ENCODE results near the gene RGS19.
"Not testable (repeated sequence)": the region's sequence is repeated elsewhere in the genome, so short reads cannot be mapped to it uniquely, and the experiment has no call there.

The RGS19 gene, protein sequence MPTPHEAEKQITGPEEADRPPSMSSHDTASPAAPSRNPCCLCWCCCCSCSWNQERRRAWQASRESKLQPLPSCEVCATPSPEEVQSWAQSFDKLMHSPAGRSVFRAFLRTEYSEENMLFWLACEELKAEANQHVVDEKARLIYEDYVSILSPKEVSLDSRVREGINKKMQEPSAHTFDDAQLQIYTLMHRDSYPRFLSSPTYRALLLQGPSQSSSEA

DNA sequence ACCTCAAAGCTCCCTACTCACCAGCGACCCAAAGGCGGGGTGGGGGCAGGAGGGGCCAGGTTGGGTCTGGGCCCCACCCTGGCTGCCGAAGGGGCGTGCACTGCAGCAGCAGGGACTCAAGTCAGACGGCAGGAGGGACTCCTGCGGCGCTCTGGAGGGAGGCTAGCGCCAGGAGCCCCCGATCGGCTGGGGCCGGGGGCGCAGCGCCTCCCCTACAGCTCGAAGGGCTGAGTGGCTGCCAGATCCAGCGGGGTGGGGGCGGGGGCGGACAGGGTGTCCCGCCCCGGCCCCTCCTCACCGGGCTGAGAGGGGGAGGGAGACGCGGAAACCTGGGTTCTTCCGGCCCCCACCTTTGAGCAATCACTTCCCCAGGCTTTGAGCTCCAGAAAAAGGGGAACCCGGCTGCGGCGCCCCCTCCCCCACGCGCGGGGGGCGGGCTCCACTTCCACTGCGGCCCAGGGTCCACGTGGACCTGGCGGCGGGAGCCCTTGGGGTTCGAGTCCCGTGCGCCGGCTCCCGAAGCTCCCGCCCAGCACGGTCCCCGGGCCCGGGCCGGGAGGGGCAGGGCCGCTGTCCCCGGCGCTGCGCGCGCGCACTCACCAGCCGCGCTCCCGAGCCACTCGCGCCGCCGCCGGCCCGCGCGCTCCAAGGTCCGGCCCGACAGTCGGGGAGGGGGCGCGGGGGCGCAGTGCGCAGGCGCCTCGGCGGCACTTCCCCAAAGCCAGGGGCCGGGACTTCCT lies at the start of gene RGS19:
RGS19 (minus strand) TSS at position 246 of the 740 bp plus-strand sequence. CDS start 2,632 bp downstream, outside the sequence.
- peak; percentile 45 for DNase-seq (ENCODE audit: low spot score)

GRCh38 chr20:64123517-64123916 lies 44.2 kb upstream of the RGS19 start:
- not testable (repeated sequence) for DNase-seq (ENCODE audit: low spot score)

DNA sequence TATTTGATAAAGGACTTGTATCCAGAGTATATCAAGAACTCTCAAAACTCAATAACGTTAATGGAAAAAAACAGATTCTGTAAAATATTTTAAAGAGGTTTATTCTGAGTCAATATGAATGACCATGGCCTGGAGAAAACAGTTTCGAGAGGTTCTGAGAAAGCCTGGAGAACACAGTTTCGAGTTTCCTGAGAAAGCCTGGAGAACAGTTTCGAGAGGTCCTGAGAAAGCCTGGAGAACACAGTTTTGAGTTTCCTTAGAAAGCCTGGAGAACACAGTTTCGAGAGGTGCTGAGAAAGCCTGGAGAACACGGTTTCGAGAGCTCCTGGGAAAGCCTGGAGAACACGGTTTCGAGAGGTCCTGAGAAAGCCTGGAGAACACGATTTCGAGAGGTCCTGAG lies 43.6 kb upstream of the RGS19 start:
- DNase-seq (ENCODE audit: low spot score), result not testable (repeated sequence)

DNA sequence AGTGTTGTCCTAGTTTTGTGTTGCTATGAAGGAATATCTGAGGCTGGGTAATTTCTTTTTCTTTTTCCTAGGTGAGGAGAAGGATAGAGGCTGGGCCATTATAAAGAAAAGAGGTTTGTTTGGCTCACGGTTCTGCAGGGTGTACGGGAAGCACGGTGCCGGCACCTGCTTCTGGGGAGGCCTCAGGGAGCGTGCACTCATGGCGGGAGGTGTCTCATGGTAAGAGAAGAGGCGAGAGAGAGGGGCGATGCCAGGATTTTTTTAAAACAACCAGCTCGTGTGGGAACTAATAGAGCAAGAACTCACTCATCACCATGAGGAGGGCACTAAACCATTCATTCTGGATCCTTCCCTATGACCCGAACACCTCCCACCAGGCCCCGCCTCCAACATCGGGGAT lies 42.3 kb upstream of the RGS19 start:
- no peak for DNase-seq (ENCODE audit: low spot score)

DNA sequence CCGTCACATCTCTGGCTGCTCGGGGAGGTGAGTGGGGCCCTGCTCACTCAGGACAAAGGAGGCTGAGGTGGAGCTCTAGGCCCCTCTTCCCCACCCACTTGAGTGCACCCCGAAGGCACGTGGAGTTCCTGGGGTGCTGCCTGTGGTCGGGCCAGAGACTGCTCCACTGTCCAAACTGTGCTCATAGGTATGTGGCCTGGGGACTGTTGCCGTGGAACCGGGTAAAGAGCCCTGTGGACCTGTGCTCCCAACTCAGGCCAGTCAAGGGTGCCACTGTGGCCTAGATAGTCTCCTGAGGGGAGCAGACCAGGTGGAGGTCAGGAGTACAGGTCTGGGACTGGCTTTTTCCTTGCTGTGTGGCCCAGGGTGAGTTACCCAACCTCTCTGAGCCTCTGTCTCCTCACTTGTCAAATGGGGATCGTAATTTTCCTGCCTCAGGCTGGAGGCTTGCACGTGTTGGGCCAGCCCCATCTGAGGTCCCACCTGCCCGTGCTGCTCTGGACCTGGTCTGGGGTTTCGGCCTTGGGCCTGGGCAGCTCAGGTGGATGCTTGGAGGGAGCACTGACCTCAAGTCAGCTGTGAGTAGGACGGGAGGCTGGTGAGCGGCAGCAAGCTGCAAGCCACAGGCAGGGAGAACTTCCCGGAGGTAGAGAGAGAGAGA lies 40.5 kb upstream of the RGS19 start:
- no peak for DNase-seq (ENCODE audit: low spot score)

DNA sequence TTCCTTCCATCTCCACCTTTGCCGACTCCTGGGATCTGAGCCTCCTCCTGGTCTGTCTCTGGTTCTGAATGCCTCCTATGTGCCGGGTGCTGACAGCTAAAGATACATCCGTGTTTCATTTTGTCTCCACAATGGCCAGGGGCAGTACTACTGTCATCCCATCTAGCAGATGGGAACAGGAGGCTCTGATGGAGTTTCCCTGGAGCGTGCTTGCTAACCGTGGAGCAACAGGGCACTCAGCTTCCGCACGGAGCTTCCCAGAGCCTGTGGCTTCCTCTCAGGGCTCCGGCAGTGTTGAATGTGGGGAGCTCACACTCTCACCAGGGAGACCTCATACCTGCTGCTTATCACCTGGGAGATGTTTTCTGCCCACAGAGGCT lies 40.0 kb upstream of the RGS19 start:
- DNase-seq (ENCODE audit: low spot score), result no peak

DNA sequence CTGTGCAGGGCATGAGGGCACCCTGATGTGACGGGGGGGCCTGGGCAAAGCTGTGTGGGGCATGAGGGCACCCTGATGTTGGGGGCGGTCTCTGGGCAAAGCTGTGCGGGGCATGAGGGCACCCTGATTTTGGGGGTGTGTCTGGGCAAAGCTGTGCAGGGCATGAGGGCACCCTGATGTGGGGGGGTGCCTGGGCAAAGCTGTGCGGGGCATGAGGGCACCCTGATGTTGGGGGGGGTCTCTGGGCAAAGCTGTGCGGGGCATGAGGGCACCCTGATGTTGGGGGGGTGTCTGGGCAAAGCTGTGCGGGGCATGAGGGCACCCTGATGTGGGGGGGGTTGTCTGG lies 38.1 kb upstream of the RGS19 start:
- DNase-seq (ENCODE audit: low spot score), result not testable (repeated sequence)

DNA sequence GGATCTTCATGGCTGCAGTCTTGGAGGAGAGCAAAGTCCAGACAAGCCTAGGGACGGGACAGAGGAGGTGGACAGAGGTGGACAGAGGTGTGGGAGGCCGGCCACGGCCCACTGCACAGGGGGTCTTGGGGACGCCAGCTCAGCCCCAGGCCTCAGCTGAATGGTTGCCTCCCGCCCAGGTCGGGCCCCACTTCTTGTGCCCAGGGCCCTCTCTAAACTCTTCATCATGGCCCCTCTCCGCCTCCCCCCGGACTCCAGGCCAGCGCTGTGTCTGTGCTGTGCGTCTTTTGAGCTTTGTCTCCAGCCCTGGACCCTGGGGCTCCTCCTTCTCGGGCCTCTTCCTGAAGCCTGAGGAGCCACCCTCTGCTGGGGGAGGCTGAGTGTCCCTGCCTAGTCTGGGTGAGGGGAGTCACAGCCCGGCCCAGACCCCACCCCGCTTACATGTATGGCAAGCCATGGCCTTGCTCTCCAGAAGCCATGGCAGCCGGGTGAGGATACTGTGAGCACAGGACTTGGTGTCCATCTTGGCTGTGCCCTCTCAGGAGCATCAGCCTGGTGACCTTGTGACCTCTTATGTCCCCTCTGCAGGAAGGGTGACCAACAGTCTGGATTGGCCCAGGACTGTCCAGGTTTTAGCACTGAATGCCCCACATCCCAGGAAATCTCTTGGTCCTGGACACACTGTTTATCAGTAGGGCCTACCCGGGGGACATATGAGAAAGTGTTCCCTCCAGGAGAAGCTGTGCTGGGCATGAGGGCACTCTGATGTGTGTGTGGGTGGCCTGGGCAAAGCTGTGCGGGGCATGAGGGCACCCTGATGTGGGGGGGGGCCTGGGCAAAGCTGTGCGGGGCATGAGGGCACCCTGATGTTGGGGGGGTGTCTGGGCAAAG lies 37.5 kb upstream of the RGS19 start:
- DNase-seq (ENCODE audit: low spot score), result no peak

- no peak for DNase-seq (ENCODE audit: low spot score)
These were observed 36.7 kb upstream of the RGS19 start for GRCh38 chr20:64116016-64116415.

- no peak for DNase-seq (ENCODE audit: low spot score)
These were observed 36.0 kb upstream of the RGS19 start for GRCh38 chr20:64115171-64115911.

DNA sequence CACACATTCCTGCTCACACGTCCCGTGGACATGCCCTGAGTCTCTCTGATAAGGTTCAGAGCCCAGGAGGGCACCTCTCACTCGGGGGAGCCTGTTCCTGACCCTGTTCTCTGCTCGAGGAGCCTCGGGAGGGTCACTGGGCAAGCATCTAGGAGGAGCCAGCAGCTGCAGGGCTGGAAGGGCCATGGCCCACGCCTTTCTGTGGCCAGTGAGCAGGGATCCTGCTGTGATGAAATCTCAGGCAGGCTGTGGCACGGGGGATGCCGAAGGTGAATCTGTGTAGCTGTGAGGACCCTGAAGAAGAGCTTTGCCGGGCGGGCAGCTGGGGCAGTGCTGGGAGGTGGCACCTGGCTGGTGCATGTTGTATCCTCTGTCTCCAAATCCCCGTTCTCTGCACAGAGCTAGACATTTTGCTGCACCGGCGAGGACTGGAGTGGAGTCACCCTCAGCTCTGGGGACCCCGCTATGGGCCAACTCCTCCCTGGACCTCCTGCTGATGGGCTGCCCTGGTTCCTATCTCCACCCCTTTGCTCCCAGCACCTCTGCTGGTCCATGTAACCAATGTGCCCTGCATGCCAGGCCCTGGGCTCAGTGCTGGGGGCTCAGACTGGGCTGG lies 35.1 kb upstream of the RGS19 start:
- DNase-seq (ENCODE audit: low spot score), result no peak

DNA sequence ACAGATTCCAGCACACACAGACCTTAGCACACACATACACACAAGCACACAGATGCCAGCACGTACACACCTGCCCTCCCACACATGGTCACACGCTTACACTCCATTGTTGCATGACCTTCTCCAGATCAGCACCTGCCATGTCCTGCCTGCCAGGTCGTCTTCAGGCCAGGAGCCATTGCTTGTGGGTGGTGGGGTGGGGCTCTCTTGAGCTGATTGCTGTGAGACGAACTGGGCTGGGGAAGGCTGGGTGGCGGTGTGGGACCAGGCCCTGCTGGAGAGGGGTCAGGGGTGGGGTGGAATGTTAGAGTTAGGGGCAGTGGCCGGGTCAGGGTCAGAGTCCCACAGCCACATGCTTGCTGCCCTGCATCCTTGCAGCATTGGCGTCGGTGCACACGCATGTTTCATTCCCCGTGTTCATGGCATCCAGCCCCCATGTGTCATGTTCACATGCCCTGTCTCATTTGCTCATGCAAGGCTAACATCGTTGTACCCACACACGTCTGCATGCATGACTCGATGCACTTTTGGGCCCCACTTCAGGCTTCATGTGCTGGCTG lies 34.6 kb upstream of the RGS19 start:
- no peak for DNase-seq (ENCODE audit: low spot score)

DNA sequence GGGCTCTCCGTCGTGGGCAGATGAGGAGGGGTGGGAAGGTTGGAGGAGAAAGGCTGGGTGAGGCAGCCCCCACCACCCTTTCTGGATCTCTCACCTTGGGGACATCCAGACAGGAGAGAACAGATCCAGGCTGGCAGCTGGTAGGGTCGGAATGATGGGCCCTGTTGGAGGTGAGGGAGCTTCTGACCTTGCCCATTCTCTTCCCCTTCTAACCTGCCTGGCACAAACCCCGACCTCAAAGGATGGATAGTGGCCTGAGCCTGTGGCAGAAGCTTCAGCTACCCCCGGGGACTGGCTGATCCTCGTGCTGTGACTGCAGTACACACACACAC lies 34.1 kb upstream of the RGS19 start:
- DNase-seq (ENCODE audit: low spot score), result no peak

- no peak for DNase-seq (ENCODE audit: low spot score)
These were observed 33.5 kb upstream of the RGS19 start for GRCh38 chr20:64112691-64113443.

- DNase-seq (ENCODE audit: low spot score), result no peak
These were observed 32.7 kb upstream of the RGS19 start for GRCh38 chr20:64111841-64112641.

DNA sequence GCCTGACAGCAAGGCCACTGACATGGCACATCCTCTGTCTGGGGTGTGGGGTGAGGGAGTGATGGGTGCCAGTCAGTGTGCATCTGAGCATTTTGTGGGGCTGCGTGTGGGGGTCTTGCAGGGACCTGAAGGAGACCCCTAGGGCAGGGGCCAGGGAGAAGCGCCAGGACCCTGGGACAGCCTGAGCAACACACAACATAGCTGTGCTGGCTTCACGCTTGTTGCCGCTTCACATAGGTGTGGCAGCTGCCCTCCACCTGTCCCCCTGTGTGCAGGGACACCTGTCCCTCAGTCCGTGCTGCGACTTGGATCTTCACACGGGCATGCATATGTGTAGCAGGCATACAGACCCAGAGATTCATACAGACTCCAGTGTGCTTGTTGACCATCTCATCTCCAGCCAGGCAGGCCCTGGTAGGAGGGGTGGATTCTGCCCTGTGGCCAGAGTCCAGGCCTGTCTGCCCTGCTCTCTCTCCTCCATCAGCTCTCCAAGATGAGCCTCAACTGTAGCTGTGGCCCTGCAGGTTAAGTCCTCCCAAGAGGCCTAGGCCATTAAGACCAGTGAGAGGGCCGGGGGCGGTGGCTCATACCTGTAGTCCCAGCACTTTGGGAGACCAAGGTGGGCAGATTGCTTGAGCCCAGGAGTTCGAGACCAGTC lies 31.2 kb upstream of the RGS19 start:
- no peak for DNase-seq (ENCODE audit: low spot score)

DNA sequence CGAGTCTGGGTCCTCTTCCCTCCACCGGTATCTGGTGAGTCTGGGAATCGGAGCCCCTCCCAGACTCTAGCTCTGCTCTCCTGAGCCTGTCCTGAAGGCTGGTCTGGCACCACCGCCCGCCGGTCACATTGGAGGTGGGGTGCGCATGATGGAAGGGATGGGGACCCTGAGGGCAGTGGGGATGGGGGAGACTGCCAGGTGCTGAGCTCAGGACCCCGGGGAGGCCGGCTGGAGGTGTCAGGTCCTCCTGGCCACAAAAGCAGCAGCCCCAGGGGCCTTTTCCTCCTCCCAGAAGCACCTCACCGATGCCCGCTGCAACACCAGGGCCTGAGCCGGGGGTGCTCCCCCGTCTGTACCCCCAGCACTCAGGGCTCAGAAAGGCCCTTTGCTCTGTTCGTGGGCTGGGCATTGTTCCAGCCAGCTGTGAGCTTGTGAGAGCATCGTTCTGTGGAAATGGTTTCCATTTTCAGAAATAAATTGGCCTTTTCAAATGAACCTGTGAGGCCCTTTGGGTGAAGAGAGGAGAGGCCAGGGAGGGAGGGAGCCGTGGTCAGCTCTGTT lies 30.6 kb upstream of the RGS19 start:
- DNase-seq (ENCODE audit: low spot score), result no peak

Measured in globus pallidus (tissue), 1 donor.